H1 (cell line): ENCODE results near the gene KLHDC10. TPM values are rescaled to one million over a fixed set of nuclear protein-coding genes. Genes with fewer than 3 reads are reported as not detected.

Experiments
- CTCF ChIA-PET: fragments of 300-600 bp; sonication (Branson Sonifier 250); formaldehyde crosslinking; loops from one replicate; lab custom pipeline; 2021; ENCODE audit not compliant: partially characterized antibody; lab: Charles Lee
- POLR2A ChIA-PET: fragments of 300-600 bp; sonication (Branson Sonifier 250); formaldehyde crosslinking; loops from one replicate; lab custom pipeline; 2021; ENCODE audit warnings: inconsistent platforms; ENCODE audit not compliant: partially characterized antibody; lab: Charles Lee
- DNase-seq, 2 experiments: peaks; one replicate each; pipeline versions ENCODE4 v3.0.0 to v3.0.0-alpha.2; 2010 to 2022; ENCODE audit warnings: low spot score in 2 of 2, low read depth in 1 of 2, mixed read lengths in 1 of 2
- FAIRE-seq: peaks from 2 replicates; lab custom pipeline; 2011; peaks lifted over from hg19 to GRCh38; lab: Jason Lieb, UNC
- H2AFZ ChIP-seq: 2 replicates; pipeline ENCODE4 v1.8.1; 2012; ENCODE audit warnings: low read length, inconsistent platforms
- H2AK5ac ChIP-seq: 2 replicates; pipeline ENCODE4 v1.6.1; 2013; ENCODE audit warnings: low read depth, low read length
- H2BK120ac ChIP-seq: replicated peaks from 2 replicates; pipeline ENCODE3; 2013; ENCODE audit warnings: low read depth, low read length, inconsistent platforms
- H2BK12ac ChIP-seq: 2 replicates; pipeline ENCODE4 v1.6.1; 2013; ENCODE audit warnings: low read depth, low read length
- H2BK15ac ChIP-seq: 2 replicates; pipeline ENCODE4 v1.6.1; 2013; ENCODE audit warnings: low read length
- H2BK20ac ChIP-seq: 2 replicates; pipeline ENCODE4 v1.6.1; 2013; ENCODE audit warnings: low read length
- H2BK5ac ChIP-seq: 2 replicates; pipeline ENCODE4 v1.6.1; 2013; ENCODE audit warnings: low read depth, low read length
- H3K14ac ChIP-seq: 2 replicates; pipeline ENCODE4 v1.6.1; 2013; ENCODE audit warnings: inconsistent platforms; ENCODE audit not compliant: insufficient read length
- H3K18ac ChIP-seq: 2 replicates; pipeline ENCODE4 v1.6.1; 2013; ENCODE audit warnings: low read length; ENCODE audit errors: extremely low read depth
- H3K23ac ChIP-seq: 2 replicates; pipeline ENCODE4 v1.6.1; 2013; ENCODE audit warnings: inconsistent platforms; ENCODE audit not compliant: insufficient read length
- H3K23me2 ChIP-seq: 2 replicates; pipeline ENCODE4 v1.6.1; 2013; ENCODE audit warnings: low read depth, low read length
- H3K27ac ChIP-seq: 2 replicates; pipeline ENCODE4 v1.6.1; 2011; ENCODE audit warnings: low read depth, low read length, inconsistent platforms
- H3K27me3 ChIP-seq, 4 experiments: replicated peaks in 1 of 4; 1 replicate in 1 of 4; 2 replicates in 3 of 4; pipeline versions ENCODE4 v1.6.1 to v1.8.1; 2011 to 2013; ENCODE audit warnings: low read length in 3 of 4, mild to moderate bottlenecking in 3 of 4, inconsistent platforms in 2 of 4, mixed read lengths in 2 of 4, moderate library complexity in 1 of 4; ENCODE audit not compliant: control insufficient read depth in 3 of 4, insufficient read depth in 3 of 4; ENCODE audit errors: extremely low read depth in 1 of 4
- H3K36me3 ChIP-seq, 4 experiments: 2 replicates each; pipeline versions ENCODE4 v1.6.1 to v1.8.1; 2011 to 2013; ENCODE audit warnings: mild to moderate bottlenecking in 4 of 4, low read length in 3 of 4, moderate library complexity in 2 of 4, control low read depth in 1 of 4, inconsistent platforms in 1 of 4; ENCODE audit not compliant: insufficient read depth in 4 of 4, control insufficient read depth in 2 of 4
- H3K4ac ChIP-seq: replicated peaks from 2 replicates; pipeline ENCODE3; 2013; ENCODE audit warnings: low read length, low read depth, mixed read lengths, inconsistent platforms; ENCODE audit not compliant: insufficient read length
- H3K4me1 ChIP-seq, 4 experiments: replicated peaks in 1 of 4; 1 replicate in 1 of 4; 2 replicates in 3 of 4; pipeline versions ENCODE4 v1.6.1 to v1.8.1; 2011 to 2013; ENCODE audit warnings: low read length in 3 of 4, inconsistent platforms in 2 of 4, mixed read lengths in 1 of 4; ENCODE audit not compliant: insufficient read depth in 4 of 4, control insufficient read depth in 3 of 4
- H3K4me2 ChIP-seq, 2 experiments: 2 replicates each; pipeline versions ENCODE4 v1.6.1 to v1.8.1; 2011 to 2013; ENCODE audit warnings: low read depth in 2 of 2, low read length in 2 of 2, control low read depth in 1 of 2, inconsistent platforms in 1 of 2, mild to moderate bottlenecking in 1 of 2; ENCODE audit not compliant: insufficient read depth in 1 of 2
- H3K4me3 ChIP-seq, 4 experiments: fragments of 200-600, 300-600 bp in 1 of 4; sonication (generic), shearing (Covaris generic), sonication (Bioruptor Twin) in 1 of 4; 2 replicates each; pipeline versions ENCODE4 v1.5.1 to v1.8.1; 2011 to 2016; ENCODE audit warnings: low read length in 4 of 4, low read depth in 3 of 4, control low read depth in 2 of 4, inconsistent platforms in 2 of 4, mild to moderate bottlenecking in 2 of 4, mixed read lengths in 1 of 4, moderate library complexity in 1 of 4; ENCODE audit not compliant: insufficient read depth in 2 of 4; ENCODE audit errors: extremely low read depth in 1 of 4
- H3K56ac ChIP-seq: replicated peaks from 2 replicates; pipeline ENCODE3; 2013; ENCODE audit warnings: low read depth, mild to moderate bottlenecking, mixed read lengths, low read length, inconsistent platforms; ENCODE audit not compliant: insufficient read length
- H3K79me1 ChIP-seq: 2 replicates; pipeline ENCODE4 v1.6.1; 2013; ENCODE audit warnings: low read depth, low read length, control low read depth
- H3K79me2 ChIP-seq, 2 experiments: 2 replicates each; pipeline versions ENCODE4 v1.6.1 to v1.8.1; 2012 to 2013; ENCODE audit warnings: low read length in 2 of 2, mild to moderate bottlenecking in 2 of 2, inconsistent platforms in 1 of 2; ENCODE audit not compliant: insufficient read depth in 2 of 2, control insufficient read depth in 1 of 2
- H3K9ac ChIP-seq, 4 experiments: replicated peaks in 1 of 4; 1 replicate in 1 of 4; 2 replicates in 3 of 4; pipeline versions ENCODE4 v1.6.1 to v1.8.1; 2011 to 2013; ENCODE audit warnings: low read depth in 3 of 4, low read length in 3 of 4, control low read depth in 2 of 4, mild to moderate bottlenecking in 2 of 4, moderate library complexity in 2 of 4, inconsistent platforms in 1 of 4; ENCODE audit errors: extremely low read depth in 1 of 4
- H3K9me3 ChIP-seq, 2 experiments: 2 replicates each; pipeline versions ENCODE4 v1.6.1 to v1.8.1; 2012 to 2013; ENCODE audit warnings: mild to moderate bottlenecking in 2 of 2, moderate library complexity in 2 of 2, control low read depth in 1 of 2, inconsistent platforms in 1 of 2, low read depth in 1 of 2, low read length in 1 of 2, mixed read lengths in 1 of 2; ENCODE audit not compliant: insufficient read depth in 2 of 2
- H4K20me1 ChIP-seq, 2 experiments: replicated peaks in 1 of 2; 2 replicates each; pipeline versions ENCODE3 to v1.8.1; 2011 to 2013; ENCODE audit warnings: inconsistent platforms in 2 of 2, low read length in 2 of 2, mild to moderate bottlenecking in 1 of 2; ENCODE audit not compliant: insufficient read depth in 2 of 2, control insufficient read depth in 1 of 2
- H4K5ac ChIP-seq: 2 replicates; pipeline ENCODE4 v1.6.1; 2013; ENCODE audit warnings: low read length, low read depth, mixed read lengths, inconsistent platforms; ENCODE audit not compliant: insufficient read length
- H4K8ac ChIP-seq: 2 replicates; pipeline ENCODE4 v1.8.0; 2013; ENCODE audit warnings: mild to moderate bottlenecking, moderate library complexity, low read length, inconsistent platforms; ENCODE audit not compliant: insufficient read depth; ENCODE audit errors: extremely low read depth
- H4K91ac ChIP-seq: replicated peaks from 2 replicates; pipeline ENCODE3; 2013; ENCODE audit warnings: low read length, mixed read lengths, inconsistent platforms; ENCODE audit not compliant: insufficient read length
- ASH2L ChIP-seq: fragments of 200-600, 300-600 bp; sonication (generic); IDR thresholded peaks from one replicate; pipeline ENCODE4 v1.7.1; 2017; ENCODE audit warnings: low read length
- BCL11A ChIP-seq, 2 experiments: IDR thresholded peaks; one replicate each; pipeline ENCODE4 v1.6.1; 2011; ENCODE audit warnings: low read depth in 2 of 2, low read length in 2 of 2, mild to moderate bottlenecking in 2 of 2
- CBX8 ChIP-seq: fragments of 300-800, 300-1000 bp; sonication (generic); IDR thresholded peaks from 2 replicates; pipeline ENCODE4 v1.7.1; 2016; ENCODE audit warnings: low read depth, low read length, borderline replicate concordance
- CHD1 ChIP-seq: IDR thresholded peaks from 2 replicates; pipeline ENCODE4 v1.6.1; 2012; ENCODE audit warnings: low read depth, low read length, improper control_type of control experiment
- CHD2 ChIP-seq: IDR thresholded peaks from 2 replicates; pipeline ENCODE4 v1.6.1; 2012; ENCODE audit warnings: low read length, improper control_type of control experiment
- JUND ChIP-seq: IDR thresholded peaks from 2 replicates; pipeline ENCODE4 v1.6.1; 2011; ENCODE audit warnings: mild to moderate bottlenecking, improper control_type of control experiment, low read length
- NRF1 ChIP-seq: IDR thresholded peaks from 2 replicates; pipeline ENCODE4 v1.6.1; 2011; ENCODE audit warnings: mild to moderate bottlenecking, low read depth, low read length, improper control_type of control experiment
- PHF8 ChIP-seq: fragments of 200-600 bp; sonication (generic); conservative IDR thresholded peaks from 2 replicates; pipeline ENCODE4 v1.7.1; 2012; ENCODE audit warnings: low read depth, mild to moderate bottlenecking, inconsistent platforms, low read length, moderate library complexity
- POLR2AphosphoS5 ChIP-seq: IDR thresholded peaks from 2 replicates; pipeline ENCODE4 v1.6.1; 2011; ENCODE audit warnings: low read depth, low read length
- RNF2 ChIP-seq: fragments of 200-900, 300-1000 bp; sonication (generic); IDR thresholded peaks from 2 replicates; pipeline ENCODE4 v1.7.1; 2016; ENCODE audit warnings: borderline replicate concordance, low read depth, mild to moderate bottlenecking, antibody characterized with exemption, low read length; ENCODE audit not compliant: poor library complexity, severe bottlenecking; ENCODE audit errors: missing control alignments
- SIN3A ChIP-seq, 2 experiments: IDR thresholded peaks in 1 of 2; conservative IDR thresholded peaks in 1 of 2; 2 replicates each; pipeline ENCODE4 v1.6.1; 2011 to 2012; ENCODE audit warnings: low read length in 2 of 2, improper control_type of control experiment in 1 of 2, low read depth in 1 of 2, mild to moderate bottlenecking in 1 of 2
- SRF ChIP-seq: IDR thresholded peaks from 2 replicates; pipeline ENCODE4 v1.6.1; 2011; ENCODE audit warnings: mild to moderate bottlenecking, low read depth, low read length, moderate library complexity
- TBP ChIP-seq: IDR thresholded peaks from 2 replicates; pipeline ENCODE4 v1.6.1; 2011; ENCODE audit warnings: low read depth, low read length, improper control_type of control experiment
- TEAD4 ChIP-seq: IDR thresholded peaks from 2 replicates; pipeline ENCODE4 v1.6.1; 2012; ENCODE audit warnings: low read depth, low read length, inconsistent platforms, mixed read lengths
- WGBS, 2 experiments: shearing (Covaris generic) in 1 of 2; methylation state at CpG; one replicate each; pipeline versions ENCODE4 v1.1.6 to v1.1.7; 2013 to 2015; ENCODE audit warnings: low lambda C conversion rate in 2 of 2, mixed read lengths in 2 of 2, inconsistent platforms in 1 of 2, low coverage in 1 of 2, missing lambda C conversion rate in 1 of 2; ENCODE audit not compliant: insufficient replicate concordance in 2 of 2, insufficient coverage in 1 of 2, insufficient read length in 1 of 2; ENCODE audit errors: extremely low coverage in 1 of 2, missing lambda C conversion rate in 1 of 2; 5-methylcytosine and 5-hydroxymethylcytosine counted together
- polyA plus RNA-seq, 7 experiments: library from polyadenylated mRNA; depleted of rRNA in 3 of 7; stranded (reverse) in 5 of 7; unstranded in 2 of 7; fragments of >200 nt in 5 of 7; fragments of 200-250 nt in 2 of 7; gene quantifications; 1 replicate in 5 of 7; 2 replicates in 1 of 7; 4 replicates in 1 of 7; pipeline versions ENCODE4 v1.2.1 to v1.2.3, GENCODE V29; 2011 to 2013; ENCODE audit warnings: missing spikeins in 2 of 7, mixed read lengths in 2 of 7
- total RNA-seq: library from RNA; stranded (reverse); fragmentation: NEBNext Ultra II Directional; extraction: Animal tissue kit (Norgen Biotek cat#: 25700); gene quantifications from 2 replicates; pipeline ENCODE4 v1.2.1, GENCODE V29; 2021

Gene KLHDC10
- total and polyA plus RNA-seq, 2 of the 8 experiments (the other 6 are each of a cell fraction or from before 2014, with no cell fraction given), result 6.6 to 14.5 TPM

DNA sequence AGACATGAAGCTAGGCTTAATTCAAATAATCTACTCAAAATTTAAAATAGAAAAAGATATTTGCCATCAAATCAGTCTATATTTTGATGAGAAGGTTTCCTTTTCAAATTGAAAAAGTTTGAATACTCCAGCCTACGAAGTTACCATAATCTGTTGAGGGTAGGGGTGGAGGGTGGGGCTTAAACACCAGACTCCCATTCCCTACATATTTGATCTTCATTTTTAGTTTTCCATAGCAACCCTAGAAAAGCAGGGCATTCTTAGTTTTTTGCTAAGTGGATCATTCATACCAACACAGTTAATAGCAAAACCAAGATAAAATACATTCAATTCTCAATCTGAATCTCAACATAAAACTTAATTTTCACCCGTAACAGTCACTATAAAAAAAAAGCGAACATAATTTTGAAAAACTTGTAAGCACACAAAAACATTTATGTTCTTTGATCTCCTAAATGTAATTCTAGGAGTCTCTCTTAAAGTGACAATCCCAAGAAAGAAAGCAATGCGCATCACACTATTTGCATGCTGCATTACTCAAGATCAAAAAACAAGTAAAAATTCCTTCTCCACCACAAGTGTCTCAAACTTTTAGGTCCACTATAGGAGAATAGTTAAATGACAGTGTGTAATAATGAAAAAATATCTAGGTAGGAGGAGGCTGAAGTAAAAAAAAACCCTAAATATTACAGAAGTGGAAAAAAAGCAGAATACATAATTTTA lies 104.1 kb downstream of the KLHDC10 start:
- H3K4me2 ChIP-seq, result no peak overlapping the region
- no peaks in the 10 kb centered on the region for H4K20me1 ChIP-seq
- no peaks in the 10 kb centered on the region for H3K27me3 ChIP-seq
- H3K9me3 ChIP-seq, result no peaks in the 10 kb centered on the region
- H3K79me2 ChIP-seq, result no peaks in the 10 kb centered on the region
- no peak overlapping the region for H4K8ac ChIP-seq
- no peak overlapping the region for H3K27ac ChIP-seq
- H3K14ac ChIP-seq, result no peak overlapping the region
- H2BK15ac ChIP-seq, result no peak overlapping the region
- no peak overlapping the region for H2AFZ ChIP-seq
- ChIA-PET POLR2A (no interaction called here), CTCF (interaction anchor here (1.1 kb wide), 1 partner anchor 310 kb away, joined by 3 read pairs; no protein-coding TSS in a partner anchor)
- no peak overlapping the region for H4K5ac ChIP-seq
- H3K36me3 ChIP-seq, result peaks cover 2 to 59% (median 26%) of the 10 kb centered on the region in 4 experiments; a peak in 7 of 8 replicates
- H2AK5ac ChIP-seq, result no peak overlapping the region
- no peak overlapping the region for H2BK5ac ChIP-seq
- no peak overlapping the region for H4K91ac ChIP-seq
- no peak overlapping the region for H3K56ac ChIP-seq
- no peak overlapping the region for H3K9ac ChIP-seq
- no peaks in the 10 kb centered on the region for H3K4me1 ChIP-seq
- no peak for DNase-seq
- no peaks in the 10 kb centered on the region for H3K23me2 ChIP-seq
- no peak overlapping the region for H3K18ac ChIP-seq
- no peak overlapping the region for H3K23ac ChIP-seq
- no peak overlapping the region for H2BK120ac ChIP-seq
- H3K4ac ChIP-seq, result no peak overlapping the region
- WGBS, 2 experiments, result 92% methylated on average over 4 of the region's 4 CpGs; no CpG with 5 or more reads in 1 of the 2 experiments
- no peak for FAIRE-seq
- H3K4me3 ChIP-seq, result no peak overlapping the region
- H2BK20ac ChIP-seq, result no peak overlapping the region
- no peaks in the 10 kb centered on the region for H3K79me1 ChIP-seq
- H2BK12ac ChIP-seq, result no peak overlapping the region
- no peak for TF ChIP-seq TBP
- TF ChIP-seq CHD2, result no peak
- no peak for TF ChIP-seq BCL11A (IDR thresholded peaks at IDR 0.05; ENCODE audit: low read depth in 2 of 2, low read length in 2 of 2)
- TF ChIP-seq ASH2L, result no peak
- TF ChIP-seq RNF2, result no peak
- no peak for TF ChIP-seq CHD1
- TF ChIP-seq CBX8, result no peak
- TF ChIP-seq PHF8, result no peak
- no peak for TF ChIP-seq POLR2AphosphoS5
- no peak for TF ChIP-seq NRF1
- no peak for TF ChIP-seq SIN3A (conservative IDR thresholded peaks at IDR 0.05 in 1 of 2, IDR thresholded peaks at IDR 0.05 in 1 of 2; ENCODE audit: low read depth in 1 of 2, low read length in 2 of 2)
- no peak for TF ChIP-seq JUND
- no peak for TF ChIP-seq SRF
- no peak for TF ChIP-seq TEAD4
